Measurements from ENCODE around the gene ZNF629.
"Not testable (repeated sequence)": the region's sequence is repeated elsewhere in the genome, so short reads cannot be mapped to it uniquely, and the experiment has no call there.

The ZNF629 gene

GRCh38 chr16:30786936-30787612 is at the start of gene ZNF629:
TSS of gene ZNF629 (minus strand) at chr16:30787205. CDS start at chr16:30784482, 2,723 bp downstream.
- Histone ChIP-seq H3K9ac (ENCODE audit: low read depth, low read length) (peak within 1 kb of the TSS; percentile 98), H3K9me3 (ENCODE audit: control insufficient read depth, insufficient read depth, low read length) (no peaks in the 10 kb centered on the region), H3K36me3 (ENCODE audit: insufficient read depth, low read length) (no peaks in the 10 kb centered on the region), H3K4me1 (ENCODE audit: insufficient read depth, low read length) (peaks cover 8% of the 10 kb centered on the region; the same call in 1 of the 2 replicates)

- Histone ChIP-seq H3K36me3 (ENCODE audit: insufficient read depth, low read length) (no peaks in the 10 kb centered on the region), H3K9me3 (ENCODE audit: control insufficient read depth, insufficient read depth, low read length) (no peaks in the 10 kb centered on the region), H3K9ac (ENCODE audit: low read depth, low read length) (no peak overlapping the region), H3K4me1 (ENCODE audit: insufficient read depth, low read length) (no peaks in the 10 kb centered on the region; the same call in 1 of the 2 replicates)
Measured at GRCh38 chr16:30834130-30834740, 47.2 kb upstream of the ZNF629 start.

- Histone ChIP-seq H3K9me3 (ENCODE audit: control insufficient read depth, insufficient read depth, low read length) (no peaks in the 10 kb centered on the region), H3K36me3 (ENCODE audit: insufficient read depth, low read length) (no peaks in the 10 kb centered on the region), H3K9ac (ENCODE audit: low read depth, low read length) (no peak overlapping the region), H3K4me1 (ENCODE audit: insufficient read depth, low read length) (no peaks in the 10 kb centered on the region)
Measured at GRCh38 chr16:30830072-30830417, 43.0 kb upstream of the ZNF629 start.

- no peak overlapping the region for H3K9ac ChIP-seq (ENCODE audit: low read depth, low read length)
- H3K4me1 ChIP-seq (ENCODE audit: insufficient read depth, low read length): no peaks in the 10 kb centered on the region
- H3K36me3 ChIP-seq (ENCODE audit: insufficient read depth, low read length): no peaks in the 10 kb centered on the region
- H3K9me3 ChIP-seq (ENCODE audit: control insufficient read depth, insufficient read depth, low read length): no peaks in the 10 kb centered on the region
Measured at GRCh38 chr16:30829130-30830071, 42.4 kb upstream of the ZNF629 start.

- no peaks in the 10 kb centered on the region for H3K9me3 ChIP-seq (ENCODE audit: control insufficient read depth, insufficient read depth, low read length)
- no peaks in the 10 kb centered on the region for H3K4me1 ChIP-seq (ENCODE audit: insufficient read depth, low read length)
- no peaks in the 10 kb centered on the region for H3K36me3 ChIP-seq (ENCODE audit: insufficient read depth, low read length)
- H3K9ac ChIP-seq (ENCODE audit: low read depth, low read length): no peak overlapping the region
Measured at GRCh38 chr16:30821891-30822290, 34.9 kb upstream of the ZNF629 start.

GRCh38 chr16:30821441-30821840 is 34.4 kb upstream of the ZNF629 start:
- not testable (repeated sequence) for H3K4me1 ChIP-seq (ENCODE audit: insufficient read depth, low read length); H3K36me3 ChIP-seq (ENCODE audit: insufficient read depth, low read length); H3K9me3 ChIP-seq (ENCODE audit: control insufficient read depth, insufficient read depth, low read length); H3K9ac ChIP-seq (ENCODE audit: low read depth, low read length)

GRCh38 chr16:30820952-30821421 is 34.0 kb upstream of the ZNF629 start:
- Histone ChIP-seq H3K4me1 (ENCODE audit: insufficient read depth, low read length) (no peaks in the 10 kb centered on the region), H3K9ac (ENCODE audit: low read depth, low read length) (no peak overlapping the region), H3K9me3 (ENCODE audit: control insufficient read depth, insufficient read depth, low read length) (no peaks in the 10 kb centered on the region), H3K36me3 (ENCODE audit: insufficient read depth, low read length) (no peaks in the 10 kb centered on the region)

- no peaks in the 10 kb centered on the region for H3K36me3 ChIP-seq (ENCODE audit: insufficient read depth, low read length)
- H3K9ac ChIP-seq (ENCODE audit: low read depth, low read length): no peak overlapping the region
- H3K9me3 ChIP-seq (ENCODE audit: control insufficient read depth, insufficient read depth, low read length): no peaks in the 10 kb centered on the region
- no peaks in the 10 kb centered on the region for H3K4me1 ChIP-seq (ENCODE audit: insufficient read depth, low read length)
Measured at GRCh38 chr16:30816769-30817168, 29.8 kb upstream of the ZNF629 start.

GRCh38 chr16:30813821-30814189 is 26.8 kb upstream of the ZNF629 start:
- Histone ChIP-seq H3K36me3 (ENCODE audit: insufficient read depth, low read length) (no peaks in the 10 kb centered on the region), H3K9me3 (ENCODE audit: control insufficient read depth, insufficient read depth, low read length) (no peaks in the 10 kb centered on the region), H3K9ac (ENCODE audit: low read depth, low read length) (peak overlapping the region; percentile 33), H3K4me1 (ENCODE audit: insufficient read depth, low read length) (no peaks in the 10 kb centered on the region)

- not testable (repeated sequence) for H3K9me3 ChIP-seq (ENCODE audit: control insufficient read depth, insufficient read depth, low read length); H3K36me3 ChIP-seq (ENCODE audit: insufficient read depth, low read length); H3K9ac ChIP-seq (ENCODE audit: low read depth, low read length); H3K4me1 ChIP-seq (ENCODE audit: insufficient read depth, low read length)
Measured at GRCh38 chr16:30809675-30810074, 22.7 kb upstream of the ZNF629 start.

GRCh38 chr16:30808890-30809426 is 22.0 kb upstream of the ZNF629 start:
- H3K36me3 ChIP-seq (ENCODE audit: insufficient read depth, low read length); H3K9ac ChIP-seq (ENCODE audit: low read depth, low read length); H3K9me3 ChIP-seq (ENCODE audit: control insufficient read depth, insufficient read depth, low read length); H3K4me1 ChIP-seq (ENCODE audit: insufficient read depth, low read length): not testable (repeated sequence)

GRCh38 chr16:30808146-30808545 is 21.1 kb upstream of the ZNF629 start:
- Histone ChIP-seq H3K9ac (ENCODE audit: low read depth, low read length) (no peak overlapping the region), H3K9me3 (ENCODE audit: control insufficient read depth, insufficient read depth, low read length) (no peaks in the 10 kb centered on the region), H3K4me1 (ENCODE audit: insufficient read depth, low read length) (no peaks in the 10 kb centered on the region), H3K36me3 (ENCODE audit: insufficient read depth, low read length) (no peaks in the 10 kb centered on the region)

- peak overlapping the region; percentile 76 for H3K9ac ChIP-seq (ENCODE audit: low read depth, low read length)
Measured at GRCh38 chr16:30805370-30806169, 18.6 kb upstream of the ZNF629 start.

GRCh38 chr16:30805056-30805369 is 18.0 kb upstream of the ZNF629 start:
- no peaks in the 10 kb centered on the region for H3K9me3 ChIP-seq (ENCODE audit: control insufficient read depth, insufficient read depth, low read length)
- no peaks in the 10 kb centered on the region for H3K4me1 ChIP-seq (ENCODE audit: insufficient read depth, low read length)
- H3K36me3 ChIP-seq (ENCODE audit: insufficient read depth, low read length): no peaks in the 10 kb centered on the region
- peak overlapping the region; percentile 76 for H3K9ac ChIP-seq (ENCODE audit: low read depth, low read length)

More at GRCh38 chr16:30805370-30806169, 18.6 kb upstream of the ZNF629 start:
- no peaks in the 10 kb centered on the region for H3K36me3 ChIP-seq (ENCODE audit: insufficient read depth, low read length)
- H3K4me1 ChIP-seq (ENCODE audit: insufficient read depth, low read length): no peaks in the 10 kb centered on the region
- H3K9me3 ChIP-seq (ENCODE audit: control insufficient read depth, insufficient read depth, low read length): no peaks in the 10 kb centered on the region

Data from ES-I3 (cell line).